ENCODE results near the gene SRD5A3. TPM values are rescaled to one million over a fixed set of nuclear protein-coding genes. Genes with fewer than 3 reads are reported as not detected.
A peak's percentile ranks its signal among the peaks of the same experiment; 100 is the strongest.

The SRD5A3 gene
- total RNA-seq, 1 experiment from 2014 or later, result 26.1 TPM

- intact Hi-C loops (cut with micrococcal nuclease), result no loop called here
- TF ChIP-seq, protein P1, sequence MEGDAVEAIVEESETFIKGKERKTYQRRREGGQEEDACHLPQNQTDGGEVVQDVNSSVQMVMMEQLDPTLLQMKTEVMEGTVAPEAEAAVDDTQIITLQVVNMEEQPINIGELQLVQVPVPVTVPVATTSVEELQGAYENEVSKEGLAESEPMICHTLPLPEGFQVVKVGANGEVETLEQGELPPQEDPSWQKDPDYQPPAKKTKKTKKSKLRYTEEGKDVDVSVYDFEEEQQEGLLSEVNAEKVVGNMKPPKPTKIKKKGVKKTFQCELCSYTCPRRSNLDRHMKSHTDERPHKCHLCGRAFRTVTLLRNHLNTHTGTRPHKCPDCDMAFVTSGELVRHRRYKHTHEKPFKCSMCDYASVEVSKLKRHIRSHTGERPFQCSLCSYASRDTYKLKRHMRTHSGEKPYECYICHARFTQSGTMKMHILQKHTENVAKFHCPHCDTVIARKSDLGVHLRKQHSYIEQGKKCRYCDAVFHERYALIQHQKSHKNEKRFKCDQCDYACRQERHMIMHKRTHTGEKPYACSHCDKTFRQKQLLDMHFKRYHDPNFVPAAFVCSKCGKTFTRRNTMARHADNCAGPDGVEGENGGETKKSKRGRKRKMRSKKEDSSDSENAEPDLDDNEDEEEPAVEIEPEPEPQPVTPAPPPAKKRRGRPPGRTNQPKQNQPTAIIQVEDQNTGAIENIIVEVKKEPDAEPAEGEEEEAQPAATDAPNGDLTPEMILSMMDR (IDR thresholded peaks at IDR 0.05; ENCODE audit: unreplicated experiment), result no peak
- H3K27ac Mint-ChIP-seq (ENCODE audit: low read depth, unreplicated experiment), result peak overlapping the region; percentile 66
- H3K9me3 Mint-ChIP-seq (ENCODE audit: unreplicated experiment), result no peaks in the 10 kb centered on the region
- ChIA-PET CTCF (interaction anchor here (0.6 to 2.1 kb wide), 4 partner anchors 11 to 64 kb away, joined by 3 to 9 read pairs (median 4); partner anchors contain the start of gene SRD5A3), POLR2A (interaction anchor here (0.6 to 1.7 kb wide), 5 partner anchors 9 to 57 kb away, joined by 3 to 11 read pairs (median 4); no protein-coding TSS in a partner anchor)
- no peak overlapping the region for H3K4me3 Mint-ChIP-seq (ENCODE audit: unreplicated experiment)
- DNase-seq (ENCODE audit: unreplicated experiment), result no peak
- peaks cover 15% of the 10 kb centered on the region for H3K4me1 Mint-ChIP-seq (ENCODE audit: insufficient read depth, unreplicated experiment)
- peaks cover 39% of the 10 kb centered on the region for H3K36me3 Mint-ChIP-seq (ENCODE audit: insufficient read depth, unreplicated experiment)
- no TSS peak for BruUV-seq (replicated peaks)
- H3K27me3 Mint-ChIP-seq (ENCODE audit: insufficient read depth, unreplicated experiment), result no peaks in the 10 kb centered on the region
Observed at GRCh38 chr4:55410431-55410830, 64.4 kb downstream of the SRD5A3 start.

DNA sequence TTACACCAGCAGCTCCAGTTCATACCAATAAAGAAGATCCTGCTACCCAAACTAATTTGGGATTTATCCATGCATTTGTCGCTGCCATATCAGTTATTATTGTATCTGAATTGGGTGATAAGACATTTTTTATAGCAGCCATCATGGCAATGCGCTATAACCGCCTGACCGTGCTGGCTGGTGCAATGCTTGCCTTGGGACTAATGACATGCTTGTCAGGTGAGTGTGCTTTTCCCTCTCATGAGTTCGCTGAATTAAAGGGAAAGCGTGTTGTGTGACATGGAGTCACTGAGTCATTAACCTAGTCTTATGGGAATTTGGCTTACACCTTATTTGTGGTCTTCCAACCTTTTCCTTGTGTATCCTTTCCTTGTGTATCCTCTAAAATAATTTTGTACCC is 65.6 kb downstream of the SRD5A3 start:
- H3K4me3 Mint-ChIP-seq (ENCODE audit: unreplicated experiment), result no peak overlapping the region
- ChIA-PET CTCF (interaction anchor here (0.9 kb wide), 1 partner anchor 440 kb away, joined by 3 read pairs; no protein-coding TSS in a partner anchor), POLR2A (interaction anchor here (1.0 to 1.7 kb wide), 2 partner anchors 14 to 16 kb away, joined by 3 to 11 read pairs; partner anchors contain the start of gene TMEM165)
- no TSS peak for BruUV-seq (replicated peaks)
- H3K27ac Mint-ChIP-seq (ENCODE audit: low read depth, unreplicated experiment), result no peak overlapping the region
- intact Hi-C loops (cut with micrococcal nuclease), result no loop called here
- no peaks in the 10 kb centered on the region for H3K27me3 Mint-ChIP-seq (ENCODE audit: insufficient read depth, unreplicated experiment)
- TF ChIP-seq, protein P1 (IDR thresholded peaks at IDR 0.05; ENCODE audit: unreplicated experiment), result no peak
- peak; percentile 23 for DNase-seq (ENCODE audit: unreplicated experiment)
- no peaks in the 10 kb centered on the region for H3K9me3 Mint-ChIP-seq (ENCODE audit: unreplicated experiment)
- H3K36me3 Mint-ChIP-seq (ENCODE audit: insufficient read depth, unreplicated experiment), result peaks cover 42% of the 10 kb centered on the region
- peaks cover 9% of the 10 kb centered on the region for H3K4me1 Mint-ChIP-seq (ENCODE audit: insufficient read depth, unreplicated experiment)

- TF ChIP-seq, protein P1 (IDR thresholded peaks at IDR 0.05; ENCODE audit: unreplicated experiment), result no peak
- no peak for DNase-seq (ENCODE audit: unreplicated experiment)
- H3K9me3 Mint-ChIP-seq (ENCODE audit: unreplicated experiment), result no peaks in the 10 kb centered on the region
- ChIA-PET POLR2A (interaction anchor here (1.5 to 2.9 kb wide), 4 partner anchors 10 to 70 kb away, joined by 4 to 11 read pairs (median 4); partner anchors contain the start of gene SRD5A3), CTCF (interaction anchor here (0.6 to 2.6 kb wide), 5 partner anchors 17 to 1611 kb away, joined by 3 to 9 read pairs (median 3); no protein-coding TSS in a partner anchor)
- H3K4me3 Mint-ChIP-seq (ENCODE audit: unreplicated experiment), result no peak overlapping the region
- no peak overlapping the region for H3K27ac Mint-ChIP-seq (ENCODE audit: low read depth, unreplicated experiment)
- peaks cover 81% of the 10 kb centered on the region for H3K36me3 Mint-ChIP-seq (ENCODE audit: insufficient read depth, unreplicated experiment)
- intact Hi-C loops (cut with micrococcal nuclease), result no loop called here
- BruUV-seq (replicated peaks), result no TSS peak
- H3K27me3 Mint-ChIP-seq (ENCODE audit: insufficient read depth, unreplicated experiment), result no peaks in the 10 kb centered on the region
- H3K4me1 Mint-ChIP-seq (ENCODE audit: insufficient read depth, unreplicated experiment), result no peaks in the 10 kb centered on the region
Observed at GRCh38 chr4:55416176-55416575, 70.1 kb downstream of the SRD5A3 start.

Other genes with a start within 250 kb of the SRD5A3 start
- 0.34 and 0.37 TPM in 2 replicates for gene KDR, start 220.6 kb upstream of the SRD5A3 start, total RNA-seq (2022)
- gene TMEM165, start 49.7 kb downstream of the SRD5A3 start, total RNA-seq (2022), result 110 and 119 TPM in 2 replicates
- 37.6 and 44.0 TPM in 2 replicates for gene CLOCK, start 200.7 kb downstream of the SRD5A3 start, total RNA-seq (2022)
- not detected in 2 replicates for gene PDCL2, start 246.0 kb downstream of the SRD5A3 start, total RNA-seq (2022)

Measured in MCF 10A (cell line).